Mucosa of descending colon (tissue), 3 donors: Measurements from ENCODE around the gene ERMP1. TPM values are rescaled to one million over a fixed set of nuclear protein-coding genes. Genes with fewer than 3 reads are reported as not detected.

Experiments
- ATAC-seq: fragments of 200-7000 bp; cut with Tn5 transposase; one replicate; pipeline ENCODE4 v1.9.1; 2020; ENCODE audit warnings: mild to moderate bottlenecking, moderate library complexity
- DNase-seq, 3 donors: peaks; one replicate each; pipeline ENCODE4 v3.0.0-alpha.2; 2020
- H3K36me3 ChIP-seq: fragments of 200-600 bp; one replicate; pipeline ENCODE4 v1.8.0; 2021; ENCODE audit warnings: low read depth, mild to moderate bottlenecking
- H3K4me1 ChIP-seq: fragments of 200-600 bp; one replicate; pipeline ENCODE4 v1.8.0; 2021; ENCODE audit warnings: low read depth, mild to moderate bottlenecking
- H3K4me3 ChIP-seq: fragments of 200-600 bp; one replicate; pipeline ENCODE4 v1.8.0; 2021; ENCODE audit warnings: mild to moderate bottlenecking
- H3K9me3 ChIP-seq: fragments of 200-600 bp; one replicate; pipeline ENCODE4 v1.8.0; 2021; ENCODE audit warnings: mild to moderate bottlenecking
- intact Hi-C, 2 donors: fragments of 100-400 bp; cut with DNase I in 1 of 2; cut with micrococcal nuclease in 1 of 2; formaldehyde crosslinking; loops; one replicate each; pipeline versions ENCODE4 v1.11.0 to v1.11.1; 2022; cut with DNase I, micrococcal nuclease
- total RNA-seq, 3 donors: library from RNA; stranded (reverse); fragmentation: NEBNext Ultra II Directional in 2 of 3; extraction: Animal tissue kit (Norgen Biotek cat#: 25700) in 2 of 3; gene quantifications; one replicate each; pipeline versions ENCODE4 v1.2.1 to v1.2.4, GENCODE V29; 2021 to 2023
- TF ChIP-seq, protein P1 (sequence below): fragments of 200-600 bp; IDR thresholded peaks from one replicate; pipeline ENCODE4 v1.8.0; 2022; ENCODE audit warnings: antibody characterized with exemption, mild to moderate bottlenecking
- donor health status: DM: no; HTN: no; CAD: no; lungs with moderate emphysema.
- donor health status: DM: no; HTN: no; CAD: no.
- donor health status: DM: no; HTN: yes; CAD: no.

The ERMP1 gene
- total RNA-seq, 3 donors from 2014 or later = 29.5 to 60.6 (median 34.1) TPM

- no peak overlapping the region for H3K4me3 ChIP-seq
- ATAC-seq = no peak
- H3K36me3 ChIP-seq = no peaks in the 10 kb centered on the region
- DNase-seq = no peak
- intact Hi-C loops = no loop called here
- no peaks in the 10 kb centered on the region for H3K9me3 ChIP-seq
- TF ChIP-seq, protein P1, sequence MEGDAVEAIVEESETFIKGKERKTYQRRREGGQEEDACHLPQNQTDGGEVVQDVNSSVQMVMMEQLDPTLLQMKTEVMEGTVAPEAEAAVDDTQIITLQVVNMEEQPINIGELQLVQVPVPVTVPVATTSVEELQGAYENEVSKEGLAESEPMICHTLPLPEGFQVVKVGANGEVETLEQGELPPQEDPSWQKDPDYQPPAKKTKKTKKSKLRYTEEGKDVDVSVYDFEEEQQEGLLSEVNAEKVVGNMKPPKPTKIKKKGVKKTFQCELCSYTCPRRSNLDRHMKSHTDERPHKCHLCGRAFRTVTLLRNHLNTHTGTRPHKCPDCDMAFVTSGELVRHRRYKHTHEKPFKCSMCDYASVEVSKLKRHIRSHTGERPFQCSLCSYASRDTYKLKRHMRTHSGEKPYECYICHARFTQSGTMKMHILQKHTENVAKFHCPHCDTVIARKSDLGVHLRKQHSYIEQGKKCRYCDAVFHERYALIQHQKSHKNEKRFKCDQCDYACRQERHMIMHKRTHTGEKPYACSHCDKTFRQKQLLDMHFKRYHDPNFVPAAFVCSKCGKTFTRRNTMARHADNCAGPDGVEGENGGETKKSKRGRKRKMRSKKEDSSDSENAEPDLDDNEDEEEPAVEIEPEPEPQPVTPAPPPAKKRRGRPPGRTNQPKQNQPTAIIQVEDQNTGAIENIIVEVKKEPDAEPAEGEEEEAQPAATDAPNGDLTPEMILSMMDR = no peak
- peaks cover 13% of the 10 kb centered on the region for H3K4me1 ChIP-seq
These were observed 12.2 kb upstream of the ERMP1 start for GRCh38 chr9:5845157-5845531.

DNA sequence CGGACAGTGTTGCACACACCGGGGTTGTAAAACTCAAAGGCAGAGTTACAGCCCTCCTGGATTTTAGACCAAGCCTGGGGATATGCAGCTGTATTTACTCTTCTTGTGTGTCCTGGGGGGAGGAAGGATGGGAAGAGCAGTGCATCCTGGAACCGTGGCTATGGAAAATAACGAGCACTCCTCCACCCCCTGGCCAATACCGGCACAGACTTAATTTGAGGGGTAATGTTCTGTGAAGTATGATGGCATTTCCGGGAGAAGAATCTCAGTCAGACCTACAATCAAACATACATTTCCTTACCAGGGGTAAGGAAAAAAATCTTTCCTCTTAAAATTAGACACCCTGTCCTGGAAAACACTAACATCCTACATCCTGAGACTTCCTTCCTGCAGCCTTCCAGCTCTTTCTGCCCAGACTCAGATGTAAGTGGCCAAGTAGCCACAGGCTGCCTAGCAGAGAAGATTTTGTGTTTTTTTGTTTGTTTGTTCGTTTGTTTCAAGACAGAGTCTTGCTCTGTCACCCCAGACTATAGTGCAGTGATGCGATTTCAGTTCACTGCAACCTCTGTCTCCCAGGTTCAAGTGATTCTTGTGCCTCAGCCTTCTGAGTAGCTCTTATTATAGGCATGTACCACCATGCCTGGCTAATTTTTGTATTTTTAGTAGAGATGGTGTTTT lies 11.0 kb upstream of the ERMP1 start:
- Histone ChIP-seq H3K9me3 (no peaks in the 10 kb centered on the region), H3K36me3 (no peaks in the 10 kb centered on the region), H3K4me1 (peaks cover 15% of the 10 kb centered on the region), H3K4me3 (no peak overlapping the region)
- ATAC-seq = peak; percentile 38
- TF ChIP-seq, protein P1 = no peak
- DNase-seq = no peak
- intact Hi-C loops = no loop called here

DNA sequence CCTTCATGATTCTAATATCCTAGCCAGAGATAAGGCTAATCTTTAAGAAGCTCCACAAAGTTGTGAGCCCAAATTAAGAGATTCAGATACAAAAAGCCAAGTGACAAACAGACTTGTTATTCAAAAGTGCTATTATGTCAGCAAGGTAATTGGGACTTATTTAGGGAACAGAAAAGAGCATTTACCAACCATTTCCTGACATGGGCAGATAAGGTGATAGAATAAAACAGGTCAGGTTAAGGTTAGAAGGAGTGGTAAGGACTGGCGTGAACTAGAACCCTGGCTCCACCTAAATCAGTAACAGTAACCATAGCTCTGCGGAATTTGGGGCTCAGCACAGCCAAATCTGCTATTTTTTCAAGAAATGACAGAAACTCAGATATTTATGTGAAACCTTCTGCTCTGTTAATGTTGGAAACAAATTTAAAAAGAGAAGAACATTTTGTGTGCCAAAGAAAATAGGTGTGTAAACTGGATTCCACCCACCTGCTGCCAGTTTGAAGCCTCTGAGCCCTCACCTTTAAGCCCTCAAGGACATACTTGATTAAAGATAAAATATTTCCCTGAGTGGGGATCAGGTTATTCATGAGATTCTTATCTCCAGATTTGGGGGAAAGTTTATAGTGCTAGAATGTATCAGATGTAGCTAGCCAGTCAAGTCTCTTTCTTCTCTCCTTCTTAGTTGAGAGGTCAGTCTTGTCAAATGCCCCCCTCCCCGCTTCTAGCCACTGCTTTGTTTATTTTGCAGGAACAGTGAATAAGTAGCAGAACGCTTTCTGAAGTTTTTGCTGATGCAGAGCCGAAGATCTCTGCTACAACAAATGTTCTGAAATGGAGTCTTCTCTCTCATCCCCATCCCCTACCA lies 10.2 kb upstream of the ERMP1 start:
- TF ChIP-seq, protein P1 = no peak
- no peak for DNase-seq
- ATAC-seq = no peak
- no peak overlapping the region for H3K4me3 ChIP-seq
- no peaks in the 10 kb centered on the region for H3K9me3 ChIP-seq
- no peaks in the 10 kb centered on the region for H3K36me3 ChIP-seq
- peaks cover 17% of the 10 kb centered on the region for H3K4me1 ChIP-seq
- intact Hi-C loops = no loop called here

DNA sequence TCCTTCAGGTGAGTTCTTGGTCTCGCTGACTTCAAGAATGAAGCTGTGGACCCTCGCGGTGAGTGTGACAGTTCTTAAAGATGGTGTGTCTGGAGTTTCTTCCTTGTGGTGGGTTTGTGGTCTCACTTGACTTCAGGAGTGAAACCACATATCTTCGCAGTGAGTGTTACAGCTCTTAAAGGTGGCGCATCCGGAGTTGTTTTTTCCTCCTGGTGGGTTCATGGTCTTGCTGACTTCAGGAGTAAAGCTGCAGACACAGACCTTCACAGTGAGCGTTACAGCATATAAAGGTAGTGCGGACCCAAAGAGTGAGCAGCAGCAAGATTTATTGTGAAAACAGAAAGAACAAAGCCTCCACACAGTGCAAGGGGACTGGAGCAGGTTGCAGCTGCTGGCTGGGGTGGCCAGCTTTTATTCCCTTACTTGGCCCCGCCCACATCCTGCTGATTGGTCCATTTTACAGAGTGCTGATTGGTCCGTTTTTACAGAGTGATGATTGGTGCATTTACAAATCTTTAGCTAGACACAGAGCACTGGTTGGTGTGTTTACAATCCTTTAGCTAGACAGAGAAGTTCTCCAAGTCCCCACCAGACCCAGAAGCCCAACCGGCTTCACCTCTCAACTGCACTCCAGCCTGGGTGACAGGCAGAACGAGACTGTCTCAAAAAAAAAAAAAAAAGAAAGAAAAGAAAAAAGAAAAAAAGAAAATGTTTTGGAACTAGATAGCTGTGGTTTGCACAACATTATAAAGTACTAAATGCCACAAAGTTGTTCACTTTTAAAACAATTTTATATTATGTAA lies 9.1 kb upstream of the ERMP1 start:
- peaks cover 17% of the 10 kb centered on the region for H3K4me1 ChIP-seq
- TF ChIP-seq, protein P1 = no peak
- H3K9me3 ChIP-seq = no peaks in the 10 kb centered on the region
- intact Hi-C loops = no loop called here
- no peak for ATAC-seq
- DNase-seq = no peak
- H3K4me3 ChIP-seq = no peak overlapping the region
- H3K36me3 ChIP-seq = no peaks in the 10 kb centered on the region

DNA sequence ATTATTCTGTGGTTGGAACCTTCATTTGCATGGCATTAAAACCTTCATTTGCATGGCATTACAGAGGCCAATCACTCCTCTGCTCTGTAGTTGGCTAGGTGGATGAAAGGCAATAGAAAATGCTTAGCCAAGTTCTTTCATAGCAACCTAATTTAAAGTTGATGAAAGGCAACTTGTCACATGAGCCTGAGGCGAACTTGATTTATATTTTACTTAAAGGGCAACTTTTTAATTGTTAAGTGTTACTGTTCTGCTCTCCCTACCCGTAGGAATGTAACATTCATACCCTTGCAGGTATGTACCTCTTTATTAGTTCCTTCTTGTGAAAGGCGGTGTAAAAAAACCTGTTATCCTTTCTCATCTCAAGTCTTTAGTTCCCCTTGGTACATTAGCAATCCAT lies 7.9 kb upstream of the ERMP1 start:
- intact Hi-C loops = no loop called here
- H3K4me3 ChIP-seq = no peak overlapping the region
- H3K36me3 ChIP-seq = no peaks in the 10 kb centered on the region
- H3K4me1 ChIP-seq = peaks cover 17% of the 10 kb centered on the region
- TF ChIP-seq, protein P1 = no peak
- DNase-seq (no peak), ATAC-seq (no peak)
- no peaks in the 10 kb centered on the region for H3K9me3 ChIP-seq
